ENCODE results near the gene ARSG. TPM values are rescaled to one million over a fixed set of nuclear protein-coding genes. Genes with fewer than 3 reads are reported as not detected.
A peak's percentile ranks its signal among the peaks of the same experiment; 100 is the strongest.

The ARSG gene
- total and polyA plus RNA-seq, 2 of the 13 experiments (the other 11 are each of a cell fraction or from before 2014, with no cell fraction given), result 3.7 to 15.2 TPM

GRCh38 chr17:68457539-68458259 lies 166.4 kb downstream of the ARSG start:
- Histone ChIP-seq H3K9ac (ENCODE audit: insufficient read depth, low read depth, low read length) (peak overlapping the region; percentile 60), H2AFZ (ENCODE audit: low read length) (no peak overlapping the region), H3K9me3 (ENCODE audit: low read length) (no peaks in the 10 kb centered on the region), H4K20me1 (ENCODE audit: insufficient read depth, low read length) (no peaks in the 10 kb centered on the region), H3K27ac (ENCODE audit: extremely low read length, insufficient read depth, low read length) (peak overlapping the region; percentile 58), H3K36me3 (replicated peaks in 1 of 2; ENCODE audit: control insufficient read depth in 1 of 2, insufficient read depth in 2 of 2, low read length in 2 of 2) (no peaks in the 10 kb centered on the region), H3K4me3 (replicated peaks in 1 of 3; ENCODE audit: insufficient read depth in 1 of 3, low read depth in 2 of 3, low read length in 3 of 3) (peak overlapping the region; percentile 56 to 70 (median 60)), H3K4me1 (ENCODE audit: insufficient read depth, low read length) (peaks cover 77% of the 10 kb centered on the region), H3K79me2 (ENCODE audit: insufficient read depth, low read length) (peaks cover 5% of the 10 kb centered on the region), H3K27me3 (ENCODE audit: control insufficient read depth in 1 of 2, insufficient read depth in 2 of 2, low read length in 2 of 2) (no peaks in the 10 kb centered on the region), H3K4me2 (ENCODE audit: low read depth, low read length) (peak overlapping the region; percentile 99)
- no TSS peak for BruUV-seq (replicated peaks)
- intact Hi-C loops (cut with micrococcal nuclease; ENCODE audit: unreplicated experiment) (loop anchor here (2.0 to 10.0 kb wide), 4 partner anchors 19 to 423 kb away; partner anchors contain the start of gene KPNA2), in situ Hi-C loops (cut with HindIII; ENCODE audit: extremely low pct_ligation_motif_present, low pct_unique_long_range_greater_than_20kb) (loop anchor here (10.0 kb wide), 2 partner anchors 307 to 483 kb away; no protein-coding TSS in a partner anchor)
- FAIRE-seq (peak; percentile 74), ATAC-seq (peak; percentile 87), DNase-seq (ENCODE audit: low spot score) (peak; percentile 98)
- WGBS (ENCODE audit: low lambda C conversion rate), result under 1% methylated on average over 29 of the region's 54 CpGs
- ChIA-PET POLR2A (interaction anchor here (0.8 to 5.4 kb wide), 24 partner anchors 10 to 438 kb away, joined by 3 to 53 read pairs (median 4); partner anchors contain the start of genes AMZ2 and PRKAR1A), CTCF (ENCODE audit: low intra/inter-chr PET ratio, low total read pairs) (interaction anchor here (0.8 kb wide), 1 partner anchor 142 kb away, joined by 3 read pairs; no protein-coding TSS in a partner anchor)
- peak; percentile 41; the same call in 1 of the 2 replicates for TF ChIP-seq SMAD1 (CRISPR knock-in tag; IDR thresholded peaks at IDR 0.05; ENCODE audit: borderline replicate concordance, low read depth)
- TF ChIP-seq ZNF564 (CRISPR knock-in tag; IDR thresholded peaks at IDR 0.05), result 0 out of 2 replicates have a peak, but pooled peaks have one; percentile 41
- TF ChIP-seq CREBL2 (CRISPR knock-in tag; IDR thresholded peaks at IDR 0.05; ENCODE audit: borderline replicate concordance), result 0 out of 2 replicates have a peak, but pooled peaks have one; percentile 33
- no peak for TF ChIP-seq CENPX (CRISPR knock-in tag; IDR thresholded peaks at IDR 0.05)
- no peak for TF ChIP-seq ZBTB10 (CRISPR knock-in tag; IDR thresholded peaks at IDR 0.05; ENCODE audit: borderline replicate concordance)
- no peak for TF ChIP-seq ZNF549 (CRISPR knock-in tag; IDR thresholded peaks at IDR 0.05)
- TF ChIP-seq TGIF2 (CRISPR knock-in tag; IDR thresholded peaks at IDR 0.05), result peak; percentile 99
- peak; percentile 83; the same call in 1 of the 2 replicates for TF ChIP-seq TFDP1 (CRISPR knock-in tag; IDR thresholded peaks at IDR 0.05; ENCODE audit: borderline replicate concordance)
- TF ChIP-seq HES4 (CRISPR knock-in tag; IDR thresholded peaks at IDR 0.05; ENCODE audit: borderline replicate concordance), result no peak
- peak; percentile 78 for TF ChIP-seq GATAD1 (CRISPR knock-in tag; IDR thresholded peaks at IDR 0.05)
- TF ChIP-seq ZNF143 (CRISPR knock-in tag; IDR thresholded peaks at IDR 0.05), result no peak
- no peak; the same call in 1 of the 2 replicates for TF ChIP-seq ARID3A (IDR thresholded peaks at IDR 0.05; ENCODE audit: low read depth, low read length)
- peak; percentile 78; the same call in 1 of the 2 replicates for TF ChIP-seq ZNF557 (CRISPR knock-in tag; IDR thresholded peaks at IDR 0.05)
- peak; percentile 96 for TF ChIP-seq TEAD3 (CRISPR knock-in tag; optimal IDR thresholded peaks at IDR 0.05; ENCODE audit: borderline replicate concordance)
- TF ChIP-seq SNAPC2 (CRISPR knock-in tag; IDR thresholded peaks at IDR 0.05), result peak; percentile 81
- TF ChIP-seq TFE3 (CRISPR knock-in tag; IDR thresholded peaks at IDR 0.05), result peak; percentile 85
